Activated naive CD4-positive, alpha-beta T cell treated with anti-CD3 and anti-CD28 coated beads, Interleukin-2, amount 50 U/mL, for 24 hours (primary cell): Measurements from ENCODE around the gene DTNBP1.

Experiments used
- H3K27ac Mint-ChIP-seq: one replicate; pipeline ENCODE4 v1.8.0; 2021; ENCODE audit warnings: mild to moderate bottlenecking, mixed read lengths
- H3K27me3 Mint-ChIP-seq: one replicate; pipeline ENCODE4 v1.8.0; 2021; ENCODE audit warnings: mixed read lengths
- H3K36me3 Mint-ChIP-seq: one replicate; pipeline ENCODE4 v1.8.0; 2021; ENCODE audit warnings: mixed read lengths
- H3K4me1 Mint-ChIP-seq: one replicate; pipeline ENCODE4 v1.8.0; 2021; ENCODE audit warnings: mixed read lengths
- H3K4me3 Mint-ChIP-seq: one replicate; pipeline ENCODE4 v1.8.0; 2021; ENCODE audit warnings: mild to moderate bottlenecking, mixed read lengths
- H3K9me3 Mint-ChIP-seq: one replicate; pipeline ENCODE4 v1.8.0; 2021; ENCODE audit warnings: mixed read lengths

Gene DTNBP1

DNA sequence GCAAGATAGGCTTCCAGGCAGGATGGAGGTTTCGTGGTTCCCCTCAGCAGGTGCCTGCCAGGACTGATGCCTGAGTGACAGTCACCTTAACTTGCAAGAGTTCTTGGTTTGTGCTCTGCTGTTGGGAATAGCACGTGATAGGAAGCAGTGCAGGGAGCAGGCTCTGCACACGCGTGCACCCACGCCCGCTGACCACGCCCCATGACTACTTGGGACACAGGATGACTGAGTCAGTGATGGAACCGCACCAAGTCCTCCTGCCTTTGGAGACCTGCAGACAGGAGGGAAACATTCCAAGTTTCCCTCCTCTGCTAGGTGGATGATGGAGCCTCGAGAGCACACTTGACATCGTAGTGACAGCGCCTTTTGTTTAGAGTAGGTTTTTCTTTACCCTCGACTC lies 164.2 kb downstream of the DTNBP1 start:
- no peak overlapping the region for H3K4me3 Mint-ChIP-seq
- no peak overlapping the region for H3K27ac Mint-ChIP-seq
- H3K9me3 Mint-ChIP-seq, result no peaks in the 10 kb centered on the region

DNA sequence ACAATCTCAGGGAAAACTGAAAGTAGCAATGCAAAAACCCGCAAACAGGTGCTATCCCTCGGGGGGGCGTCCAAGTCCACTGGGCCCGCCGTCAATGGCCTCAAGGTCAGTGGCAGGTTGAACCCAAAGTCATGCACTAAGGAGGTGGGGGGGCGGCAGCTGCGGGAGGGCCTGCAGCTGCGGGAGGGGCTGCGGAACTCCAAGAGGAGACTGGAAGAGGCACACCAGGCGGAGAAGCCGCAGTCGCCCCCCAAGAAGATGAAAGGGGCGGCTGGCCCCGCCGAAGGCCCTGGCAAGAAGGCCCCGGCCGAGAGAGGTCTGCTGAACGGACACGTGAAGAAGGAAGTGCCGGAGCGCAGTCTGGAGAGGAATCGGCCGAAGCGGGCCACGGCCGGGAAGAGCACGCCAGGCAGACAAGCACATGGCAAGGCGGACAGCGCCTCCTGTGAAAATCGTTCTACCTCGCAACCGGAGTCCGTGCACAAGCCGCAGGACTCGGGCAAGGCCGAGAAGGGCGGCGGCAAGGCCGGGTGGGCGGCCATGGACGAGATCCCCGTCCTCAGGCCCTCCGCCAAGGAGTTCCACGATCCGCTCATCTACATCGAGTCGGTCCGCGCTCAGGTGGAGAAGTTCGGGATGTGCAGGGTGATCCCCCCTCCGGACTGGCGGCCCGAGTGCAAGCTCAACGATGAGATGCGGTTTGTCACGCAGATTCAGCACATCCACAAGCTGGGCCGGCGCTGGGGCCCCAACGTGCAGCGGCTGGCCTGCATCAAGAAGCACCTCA lies 166.3 kb downstream of the DTNBP1 start:
- no peaks in the 10 kb centered on the region for H3K27me3 Mint-ChIP-seq
- H3K4me3 Mint-ChIP-seq, result no peak overlapping the region
- peaks cover 4% of the 10 kb centered on the region for H3K36me3 Mint-ChIP-seq
- no peaks in the 10 kb centered on the region for H3K9me3 Mint-ChIP-seq
- peaks cover 17% of the 10 kb centered on the region for H3K4me1 Mint-ChIP-seq
- H3K27ac Mint-ChIP-seq, result no peak overlapping the region

More for the DNA sequence above, 164.2 kb downstream of the DTNBP1 start:
- Mint-ChIP-seq H3K27me3 (no peaks in the 10 kb centered on the region), H3K36me3 (peaks cover 6% of the 10 kb centered on the region), H3K4me1 (peaks cover 4% of the 10 kb centered on the region)

DNA sequence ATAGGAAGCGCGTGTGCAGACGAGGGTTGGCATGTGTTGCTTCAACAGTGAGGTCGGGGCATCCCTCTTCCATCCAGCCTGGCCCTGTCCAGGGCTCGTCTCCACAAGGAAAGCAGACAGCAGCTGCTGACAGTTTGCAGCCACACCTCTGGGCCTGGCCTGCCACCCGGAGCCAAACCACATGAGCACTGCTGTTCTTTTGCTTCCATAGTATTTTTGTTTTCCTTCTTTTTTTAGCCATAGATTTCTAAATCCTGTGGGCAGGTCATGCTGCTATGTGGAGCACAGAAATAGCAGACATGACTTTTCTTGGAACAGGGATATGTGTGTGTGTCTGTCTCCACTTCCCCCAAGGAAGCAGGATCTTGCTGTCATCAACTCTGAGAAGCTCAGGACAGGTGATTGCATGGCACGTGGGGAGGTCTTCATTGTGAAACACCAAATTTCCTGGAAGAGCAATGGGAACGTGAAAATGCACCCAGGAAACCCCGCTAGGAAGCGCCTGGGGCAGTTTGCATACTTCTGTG lies 167.4 kb downstream of the DTNBP1 start:
- H3K4me1 Mint-ChIP-seq, result peaks cover 27% of the 10 kb centered on the region
- peaks cover 4% of the 10 kb centered on the region for H3K36me3 Mint-ChIP-seq
- H3K9me3 Mint-ChIP-seq, result no peaks in the 10 kb centered on the region
- peak overlapping the region; percentile 24 for H3K27ac Mint-ChIP-seq
- H3K27me3 Mint-ChIP-seq, result no peaks in the 10 kb centered on the region
- H3K4me3 Mint-ChIP-seq, result no peak overlapping the region

GRCh38 chr6:15493437-15494168 lies 169.2 kb downstream of the DTNBP1 start:
- Mint-ChIP-seq H3K9me3 (no peaks in the 10 kb centered on the region), H3K4me1 (peaks cover 40% of the 10 kb centered on the region), H3K36me3 (peaks cover 2% of the 10 kb centered on the region)

DNA sequence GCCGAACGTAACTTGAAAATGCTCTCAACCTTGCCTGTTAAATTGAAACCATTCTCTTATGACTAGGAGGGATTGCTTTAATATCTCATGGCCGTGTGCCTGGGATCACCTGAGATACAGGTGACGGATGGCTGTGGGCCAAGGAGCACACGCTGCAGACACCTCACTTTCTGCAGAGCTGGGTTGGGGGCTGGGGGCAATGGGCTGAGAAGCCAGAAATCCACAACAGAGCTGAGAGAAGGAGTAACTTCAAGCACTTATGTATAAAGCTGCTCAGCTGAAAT lies 170.9 kb downstream of the DTNBP1 start:
- H3K27ac Mint-ChIP-seq, result no peak overlapping the region
- no peaks in the 10 kb centered on the region for H3K9me3 Mint-ChIP-seq
- no peak overlapping the region for H3K4me3 Mint-ChIP-seq
- H3K27me3 Mint-ChIP-seq, result no peaks in the 10 kb centered on the region
- H3K36me3 Mint-ChIP-seq, result peaks cover 2% of the 10 kb centered on the region
- peaks cover 47% of the 10 kb centered on the region for H3K4me1 Mint-ChIP-seq

More at GRCh38 chr6:15493437-15494168, 169.2 kb downstream of the DTNBP1 start:
- Mint-ChIP-seq H3K27me3 (no peaks in the 10 kb centered on the region), H3K27ac (peak overlapping the region; percentile 23), H3K4me3 (no peak overlapping the region)

GRCh38 chr6:15491255-15491985 lies 171.4 kb downstream of the DTNBP1 start:
- H3K4me1 Mint-ChIP-seq, result peaks cover 51% of the 10 kb centered on the region
- no peak overlapping the region for H3K4me3 Mint-ChIP-seq
- peaks cover 2% of the 10 kb centered on the region for H3K36me3 Mint-ChIP-seq
- peak overlapping the region; percentile 48 for H3K27ac Mint-ChIP-seq
- no peaks in the 10 kb centered on the region for H3K9me3 Mint-ChIP-seq
- no peaks in the 10 kb centered on the region for H3K27me3 Mint-ChIP-seq

DNA sequence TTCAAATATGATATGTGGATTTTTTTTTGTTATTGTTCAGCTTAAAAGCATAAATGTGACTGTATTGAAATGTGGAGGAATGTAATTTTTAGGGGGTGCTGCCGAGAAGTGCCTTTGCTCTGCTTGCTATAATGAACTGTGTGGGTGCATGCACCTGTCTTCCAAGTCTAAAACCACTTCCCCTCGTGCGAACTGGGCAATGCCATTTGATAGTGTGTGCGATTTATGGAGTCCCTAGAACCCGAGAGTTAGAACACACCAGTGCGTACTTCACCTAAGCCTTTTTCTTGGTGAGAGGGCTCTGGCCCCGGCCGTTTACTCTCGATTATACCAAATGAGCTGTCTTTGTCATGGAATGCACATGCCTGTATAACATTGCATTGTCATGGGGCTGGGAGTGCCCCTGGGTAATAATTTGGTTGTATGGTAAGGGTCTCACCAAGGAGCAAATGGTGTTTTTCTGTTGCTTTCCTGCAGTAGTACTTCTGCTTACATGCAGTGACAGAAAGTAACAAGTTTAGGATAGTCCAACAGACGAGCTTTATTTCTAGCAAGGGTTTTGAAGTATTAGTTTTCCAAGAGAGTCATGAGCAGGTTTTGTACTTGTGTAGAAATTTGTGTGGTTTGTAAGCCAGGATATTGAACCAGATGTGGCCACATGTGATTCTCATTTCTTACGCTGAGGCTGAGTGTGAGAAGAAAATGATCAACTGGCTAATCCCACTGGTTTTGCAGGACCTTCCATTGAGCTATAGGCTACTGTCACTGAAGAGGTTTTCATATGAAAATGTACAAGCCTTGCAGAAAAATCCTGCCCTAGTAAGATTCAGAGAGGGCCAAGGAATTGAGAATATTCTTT lies 172.4 kb downstream of the DTNBP1 start:
- Mint-ChIP-seq H3K27me3 (no peaks in the 10 kb centered on the region), H3K4me3 (no peak overlapping the region), H3K4me1 (peaks cover 51% of the 10 kb centered on the region), H3K36me3 (peaks cover 2% of the 10 kb centered on the region), H3K27ac (peak overlapping the region; percentile 76), H3K9me3 (no peaks in the 10 kb centered on the region)

DNA sequence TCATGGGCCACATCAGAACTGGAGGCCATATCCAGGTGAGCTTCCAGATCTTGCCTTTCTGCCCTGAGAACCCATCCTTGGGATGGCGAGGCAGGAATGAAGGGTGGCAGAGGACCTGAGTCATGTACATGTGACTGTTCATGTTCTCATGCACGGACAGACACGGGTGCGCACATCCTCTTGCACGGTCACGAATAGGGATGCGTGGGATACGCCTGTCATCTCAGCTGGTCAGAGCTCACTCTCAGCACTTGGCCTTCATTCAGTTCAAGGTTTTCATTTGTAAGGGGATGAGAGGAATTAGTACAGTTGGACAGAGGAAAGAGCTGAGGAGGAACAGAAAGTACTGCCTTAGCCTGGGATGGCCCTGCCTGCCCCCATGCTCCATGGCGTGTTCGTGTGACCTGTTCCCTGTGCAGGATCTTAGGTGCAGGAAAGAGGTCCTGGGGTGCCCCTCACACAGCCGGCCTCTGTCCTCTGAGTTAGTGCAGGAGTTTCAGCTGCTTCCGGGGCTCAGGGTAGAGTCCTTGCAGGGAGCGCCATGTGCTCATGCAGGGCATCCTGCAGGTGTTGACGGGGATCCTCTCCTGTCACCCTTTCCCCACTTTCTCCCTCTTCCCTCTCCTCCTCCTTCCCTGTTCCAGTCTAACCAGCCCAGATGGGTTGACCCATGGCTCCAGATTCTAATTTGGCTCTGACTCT lies 173.4 kb downstream of the DTNBP1 start:
- Mint-ChIP-seq H3K4me3 (no peak overlapping the region), H3K36me3 (peaks cover 2% of the 10 kb centered on the region), H3K27ac (peak overlapping the region; percentile 76), H3K4me1 (peaks cover 57% of the 10 kb centered on the region), H3K9me3 (no peaks in the 10 kb centered on the region), H3K27me3 (no peaks in the 10 kb centered on the region)

- Mint-ChIP-seq H3K27me3 (no peaks in the 10 kb centered on the region), H3K4me3 (no peak overlapping the region), H3K36me3 (peaks cover 2% of the 10 kb centered on the region), H3K27ac (peak overlapping the region; percentile 21), H3K4me1 (peaks cover 65% of the 10 kb centered on the region), H3K9me3 (no peaks in the 10 kb centered on the region)
Measured at GRCh38 chr6:15487262-15487661, 175.6 kb downstream of the DTNBP1 start.

DNA sequence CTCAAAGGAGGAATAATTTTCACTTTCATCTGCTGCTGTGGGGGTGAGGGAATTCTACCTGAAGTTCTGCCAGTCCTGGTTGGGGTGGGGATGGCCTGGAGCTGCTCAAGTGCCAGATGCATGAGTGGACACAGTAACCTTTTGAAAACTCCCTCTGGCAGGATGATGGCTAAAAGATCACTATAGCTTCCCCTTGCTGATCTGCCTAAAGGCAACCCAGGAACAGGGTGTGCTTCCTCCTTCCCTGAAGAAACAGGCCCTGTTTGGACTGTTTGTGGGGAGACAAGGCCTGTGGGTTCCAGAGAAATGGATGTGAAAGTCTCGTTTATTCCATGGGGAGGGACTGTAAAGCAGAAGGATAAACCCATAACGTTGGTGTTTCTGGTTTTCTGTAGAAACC lies 176.9 kb downstream of the DTNBP1 start:
- Mint-ChIP-seq H3K4me1 (peaks cover 63% of the 10 kb centered on the region), H3K4me3 (no peak overlapping the region), H3K36me3 (peaks cover 3% of the 10 kb centered on the region), H3K9me3 (no peaks in the 10 kb centered on the region), H3K27me3 (no peaks in the 10 kb centered on the region), H3K27ac (no peak overlapping the region)

DNA sequence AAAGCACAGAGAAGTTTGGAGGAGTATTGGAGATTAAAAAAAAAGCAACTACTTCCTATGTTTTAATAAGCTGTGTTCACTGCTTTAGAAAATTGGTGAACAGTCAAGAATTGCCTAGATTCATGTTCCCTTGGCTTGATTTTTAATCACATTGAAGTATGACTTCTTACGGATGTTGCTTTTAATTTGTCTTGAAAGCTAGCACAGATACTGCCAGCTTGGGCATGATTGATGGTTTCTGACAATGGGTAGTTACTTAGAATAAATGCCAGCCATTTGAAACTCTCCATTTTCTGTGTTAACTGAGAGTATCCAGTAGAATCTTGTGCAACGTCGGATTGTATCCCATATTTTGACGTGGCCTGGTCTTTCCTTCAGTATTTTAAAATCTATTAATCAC lies 178.0 kb downstream of the DTNBP1 start:
- Mint-ChIP-seq H3K9me3 (no peaks in the 10 kb centered on the region), H3K27ac (no peak overlapping the region), H3K27me3 (no peaks in the 10 kb centered on the region), H3K36me3 (peaks cover 3% of the 10 kb centered on the region), H3K4me1 (peaks cover 64% of the 10 kb centered on the region), H3K4me3 (no peak overlapping the region)

DNA sequence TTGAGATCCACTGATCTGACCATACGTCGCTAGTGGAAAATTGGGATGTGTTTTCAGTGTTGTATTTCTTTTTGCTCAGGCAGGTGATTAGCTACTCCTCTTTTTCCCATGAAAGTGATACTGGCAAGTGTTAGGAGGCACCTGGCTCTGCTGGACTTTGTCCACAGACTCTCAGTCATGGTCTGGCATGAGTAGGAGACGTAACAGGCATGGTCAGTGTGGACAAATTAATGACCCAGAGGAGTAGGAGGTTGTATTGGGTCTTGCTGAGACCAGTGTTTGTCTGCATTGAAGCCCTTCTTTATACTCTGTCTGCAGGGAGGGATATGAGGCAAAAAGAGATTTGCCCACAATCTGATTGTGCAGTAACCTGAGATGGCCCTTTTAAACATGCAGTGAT lies 178.7 kb downstream of the DTNBP1 start:
- Mint-ChIP-seq H3K27me3 (no peaks in the 10 kb centered on the region), H3K4me1 (peaks cover 64% of the 10 kb centered on the region), H3K27ac (peak overlapping the region; percentile 30), H3K9me3 (no peaks in the 10 kb centered on the region), H3K4me3 (no peak overlapping the region), H3K36me3 (peaks cover 3% of the 10 kb centered on the region)

DNA sequence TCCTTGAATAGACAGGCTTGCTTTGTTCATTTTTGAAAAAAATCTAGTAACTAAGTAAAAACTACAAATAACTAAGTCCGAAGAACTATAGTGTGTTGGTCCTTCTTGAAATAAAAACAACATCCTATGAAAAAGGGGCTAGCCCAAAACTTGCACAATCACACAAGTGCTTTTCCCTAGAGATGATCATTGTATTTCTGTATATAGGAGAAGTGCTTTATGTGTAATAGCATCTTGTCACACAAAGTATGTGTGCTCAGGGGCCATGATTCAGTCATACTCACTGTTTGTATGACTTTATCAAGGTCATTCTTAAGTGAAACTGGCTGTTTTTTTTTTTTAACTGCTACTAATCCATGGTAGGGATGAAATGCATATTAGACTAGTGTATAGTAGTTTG lies 179.8 kb downstream of the DTNBP1 start:
- peaks cover 6% of the 10 kb centered on the region for H3K36me3 Mint-ChIP-seq
- peaks cover 65% of the 10 kb centered on the region for H3K4me1 Mint-ChIP-seq
- H3K27ac Mint-ChIP-seq, result no peak overlapping the region
- no peaks in the 10 kb centered on the region for H3K9me3 Mint-ChIP-seq
- no peaks in the 10 kb centered on the region for H3K27me3 Mint-ChIP-seq
- H3K4me3 Mint-ChIP-seq, result no peak overlapping the region

GRCh38 chr6:15481390-15482291 lies 181.2 kb downstream of the DTNBP1 start:
- Mint-ChIP-seq H3K4me1 (peaks cover 74% of the 10 kb centered on the region), H3K27ac (peak overlapping the region; percentile 87), H3K36me3 (peaks cover 14% of the 10 kb centered on the region), H3K27me3 (no peaks in the 10 kb centered on the region), H3K9me3 (no peaks in the 10 kb centered on the region), H3K4me3 (peak overlapping the region; percentile 71)
